Measurements from ENCODE around the gene C8B.

Gene C8B

DNA sequence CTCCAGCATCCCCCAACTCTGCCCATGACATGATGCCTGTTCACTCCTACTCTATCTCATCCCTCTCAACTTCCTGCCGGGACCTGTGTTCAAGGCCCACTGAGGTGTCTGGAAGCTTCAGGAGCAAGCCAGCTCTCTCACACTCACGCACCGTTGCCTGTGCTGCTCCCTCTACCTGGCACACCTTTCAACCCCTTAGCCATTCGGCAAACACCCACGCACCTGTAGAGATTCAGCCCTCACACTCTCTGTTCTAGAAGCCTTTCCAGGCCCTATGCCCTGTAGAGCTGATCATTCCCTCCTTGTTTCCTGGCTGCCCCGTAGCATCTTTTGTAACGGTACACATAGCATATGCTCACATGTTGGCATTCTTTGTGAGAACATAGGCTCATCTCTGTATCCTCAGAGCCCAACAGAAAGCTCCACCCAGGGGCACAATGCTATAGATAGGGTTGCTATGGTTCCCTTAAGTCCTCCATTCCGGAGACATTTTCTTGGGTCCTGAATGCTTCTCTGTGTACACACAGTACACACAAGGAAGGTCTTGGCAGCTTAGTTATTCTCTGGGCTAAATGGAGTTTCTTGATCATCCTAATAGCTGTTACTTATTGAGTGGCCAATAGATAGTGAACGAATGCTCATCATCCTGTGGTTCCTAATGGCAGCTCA lies 1.3 kb downstream of the C8B start:
- no peak for TF ChIP-seq GATA2 (IDR thresholded peaks at IDR 0.05; ENCODE audit: low read depth, low read length)
- TF ChIP-seq GATA3 (IDR thresholded peaks at IDR 0.05; ENCODE audit: low read depth, low read length): no peak

DNA sequence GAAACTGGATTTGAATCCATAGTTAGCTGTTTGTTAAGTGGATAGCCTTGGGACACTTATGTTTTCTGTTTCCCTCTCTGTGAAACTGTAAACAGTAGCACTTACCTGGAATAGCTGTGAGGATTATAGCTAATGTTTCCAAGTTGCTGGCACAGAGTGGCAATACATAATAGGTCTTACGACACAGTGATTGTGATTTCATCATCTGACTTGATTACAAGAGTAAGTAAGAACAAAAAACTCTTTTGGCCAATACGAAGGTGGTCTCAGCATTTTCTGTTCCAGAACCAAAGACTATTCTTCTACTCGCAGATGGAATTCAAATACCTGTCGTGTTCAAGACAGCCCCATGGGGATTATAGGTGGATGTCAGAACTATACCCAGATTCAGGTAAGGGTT lies 2.1 kb downstream of the C8B start:
- TF ChIP-seq GATA3 (IDR thresholded peaks at IDR 0.05; ENCODE audit: low read depth, low read length) (no peak), GATA2 (IDR thresholded peaks at IDR 0.05; ENCODE audit: low read depth, low read length) (no peak)

- TF ChIP-seq GATA3 (IDR thresholded peaks at IDR 0.05; ENCODE audit: low read depth, low read length) (no peak), GATA2 (IDR thresholded peaks at IDR 0.05; ENCODE audit: low read depth, low read length) (no peak)
Measured at GRCh38 chr1:56961426-56961825, 4.4 kb downstream of the C8B start.

- TF ChIP-seq GATA2 (IDR thresholded peaks at IDR 0.05; ENCODE audit: low read depth, low read length): peak; percentile 28; the same call in 1 of the 2 replicates
- TF ChIP-seq GATA3 (IDR thresholded peaks at IDR 0.05; ENCODE audit: low read depth, low read length): no peak
Measured at GRCh38 chr1:56958526-56958925, 7.3 kb downstream of the C8B start.

DNA sequence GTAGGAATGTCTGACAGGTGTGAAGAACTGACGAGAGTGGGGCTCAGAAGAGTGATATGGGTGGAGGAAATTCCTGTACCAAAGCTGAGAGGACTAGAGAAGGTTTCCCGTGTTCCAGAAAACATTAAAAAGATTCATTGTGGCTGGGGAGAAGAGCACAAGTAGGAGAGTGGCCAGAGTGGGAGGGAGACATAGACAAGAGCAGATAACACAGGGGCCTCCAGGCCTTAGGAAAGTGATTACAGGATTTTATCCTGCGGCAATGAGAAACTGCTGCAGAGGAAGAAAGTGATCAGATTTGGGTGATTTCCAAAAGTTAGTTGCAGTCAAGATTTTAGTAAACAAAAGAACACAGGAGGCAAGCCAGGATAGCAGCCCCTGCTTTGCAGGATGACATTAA lies 7.9 kb downstream of the C8B start:
- TF ChIP-seq GATA3 (IDR thresholded peaks at IDR 0.05; ENCODE audit: low read depth, low read length): no peak
- TF ChIP-seq GATA2 (IDR thresholded peaks at IDR 0.05; ENCODE audit: low read depth, low read length): peak; percentile 36; the same call in 1 of the 2 replicates

DNA sequence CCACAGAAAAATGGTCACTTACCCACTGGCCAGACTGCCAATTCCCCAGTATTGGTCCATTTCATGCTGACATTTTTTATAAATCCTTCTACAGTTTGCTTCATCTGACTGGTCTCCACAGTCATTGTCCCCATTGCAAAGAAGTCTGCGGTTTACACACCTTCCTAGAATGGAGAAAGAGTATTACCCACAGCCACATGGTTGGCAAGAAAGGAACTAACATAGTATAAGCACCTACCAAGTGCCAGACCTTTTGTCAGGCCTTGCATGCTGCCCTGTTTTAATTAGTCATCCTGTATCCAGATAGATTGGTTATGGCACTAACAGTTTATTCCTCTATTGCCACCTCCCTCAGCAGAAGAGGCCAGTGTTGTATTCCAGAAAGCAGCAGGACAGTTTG lies 11.2 kb downstream of the C8B start:
- no peak for TF ChIP-seq GATA3 (IDR thresholded peaks at IDR 0.05; ENCODE audit: low read depth, low read length)
- TF ChIP-seq GATA2 (IDR thresholded peaks at IDR 0.05; ENCODE audit: low read depth, low read length): no peak

DNA sequence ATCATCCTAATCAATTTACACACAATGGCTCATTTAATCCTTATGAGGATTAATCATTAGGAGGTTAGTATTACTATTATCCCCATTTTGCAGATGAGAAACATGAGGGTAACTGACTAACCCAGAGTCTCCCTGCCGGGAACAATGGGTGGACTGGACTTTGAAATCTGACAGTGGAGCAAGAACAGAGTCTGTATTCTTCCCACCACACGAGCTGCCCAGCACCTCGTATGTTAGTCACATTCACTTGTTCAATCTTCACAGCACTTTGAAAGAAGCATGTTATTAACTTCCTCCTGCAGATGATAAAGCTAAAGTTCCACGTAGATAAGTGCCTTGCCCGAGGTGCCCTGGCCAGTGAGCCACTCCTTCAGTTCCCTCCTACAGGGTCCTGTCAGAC lies 12.4 kb downstream of the C8B start:
- no peak for TF ChIP-seq GATA2 (IDR thresholded peaks at IDR 0.05; ENCODE audit: low read depth, low read length)
- TF ChIP-seq GATA3 (IDR thresholded peaks at IDR 0.05; ENCODE audit: low read depth, low read length): no peak

DNA sequence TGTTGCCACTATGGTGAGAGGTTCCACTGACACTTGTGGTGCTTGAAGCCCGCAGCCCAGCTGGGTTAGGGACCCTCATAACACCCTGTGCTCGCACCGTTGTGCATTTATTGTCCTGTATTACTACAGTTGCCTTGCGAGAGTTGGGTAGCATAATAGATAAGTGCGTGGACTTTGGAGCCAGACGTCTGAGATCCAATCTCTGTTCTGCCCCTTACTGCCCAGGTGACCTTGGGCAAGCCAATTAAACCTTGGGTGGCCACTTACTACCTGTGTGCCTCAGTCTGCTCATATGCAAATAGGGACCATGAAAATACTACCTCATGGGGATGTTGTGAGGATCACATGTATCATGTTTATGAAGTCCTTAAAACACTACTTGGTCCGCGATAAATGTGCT lies 13.3 kb downstream of the C8B start:
- TF ChIP-seq GATA2 (IDR thresholded peaks at IDR 0.05; ENCODE audit: low read depth, low read length): no peak
- no peak for TF ChIP-seq GATA3 (IDR thresholded peaks at IDR 0.05; ENCODE audit: low read depth, low read length)

- TF ChIP-seq GATA3 (IDR thresholded peaks at IDR 0.05; ENCODE audit: low read depth, low read length) (no peak), GATA2 (IDR thresholded peaks at IDR 0.05; ENCODE audit: low read depth, low read length) (no peak)
Measured at GRCh38 chr1:56948403-56949023, 17.3 kb downstream of the C8B start.

DNA sequence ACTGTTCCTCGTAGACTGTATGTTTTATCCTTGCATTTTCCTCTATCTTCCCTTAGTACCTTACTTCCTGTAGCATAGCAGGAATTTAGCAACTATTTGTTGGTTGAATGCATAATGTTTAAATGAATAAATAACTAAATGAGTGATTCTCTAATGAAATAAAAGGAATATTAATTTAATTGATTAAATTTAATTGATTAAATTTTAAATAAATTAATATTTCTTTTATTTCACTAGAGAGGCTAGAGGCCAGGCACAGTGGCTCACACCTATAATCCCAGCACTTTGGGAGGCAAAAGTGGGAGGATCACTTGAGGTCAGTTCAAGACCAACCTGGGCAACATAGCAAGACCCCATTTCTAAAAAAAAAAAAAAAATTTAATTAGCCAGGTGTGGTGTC lies 25.8 kb downstream of the C8B start:
- TF ChIP-seq GATA3 (IDR thresholded peaks at IDR 0.05; ENCODE audit: low read depth, low read length) (no peak), GATA2 (IDR thresholded peaks at IDR 0.05; ENCODE audit: low read depth, low read length) (no peak)

DNA sequence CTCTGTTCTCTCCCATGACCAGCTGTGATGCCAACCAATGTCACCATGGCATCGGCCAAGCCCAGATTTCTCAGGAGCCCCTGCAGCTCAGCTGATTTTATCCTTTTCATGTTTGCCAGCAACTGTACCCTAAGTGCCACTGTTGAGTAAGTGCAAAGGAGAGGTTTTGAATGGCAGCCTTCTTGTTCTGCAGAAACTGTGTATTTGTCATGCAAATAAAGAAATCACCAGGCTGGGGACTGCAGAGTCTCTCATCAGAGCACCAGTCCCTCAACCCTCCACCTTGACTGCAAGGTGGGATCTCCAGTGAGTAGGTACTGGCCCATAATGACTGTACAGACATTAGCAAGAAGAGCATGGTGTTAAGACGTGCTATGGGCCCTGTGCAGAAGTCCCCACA lies 26.6 kb downstream of the C8B start:
- TF ChIP-seq GATA2 (IDR thresholded peaks at IDR 0.05; ENCODE audit: low read depth, low read length) (no peak), GATA3 (IDR thresholded peaks at IDR 0.05; ENCODE audit: low read depth, low read length) (no peak)

GRCh38 chr1:56938646-56939045 lies 27.2 kb downstream of the C8B start:
- TF ChIP-seq GATA3 (IDR thresholded peaks at IDR 0.05; ENCODE audit: low read depth, low read length) (no peak), GATA2 (IDR thresholded peaks at IDR 0.05; ENCODE audit: low read depth, low read length) (no peak)

DNA sequence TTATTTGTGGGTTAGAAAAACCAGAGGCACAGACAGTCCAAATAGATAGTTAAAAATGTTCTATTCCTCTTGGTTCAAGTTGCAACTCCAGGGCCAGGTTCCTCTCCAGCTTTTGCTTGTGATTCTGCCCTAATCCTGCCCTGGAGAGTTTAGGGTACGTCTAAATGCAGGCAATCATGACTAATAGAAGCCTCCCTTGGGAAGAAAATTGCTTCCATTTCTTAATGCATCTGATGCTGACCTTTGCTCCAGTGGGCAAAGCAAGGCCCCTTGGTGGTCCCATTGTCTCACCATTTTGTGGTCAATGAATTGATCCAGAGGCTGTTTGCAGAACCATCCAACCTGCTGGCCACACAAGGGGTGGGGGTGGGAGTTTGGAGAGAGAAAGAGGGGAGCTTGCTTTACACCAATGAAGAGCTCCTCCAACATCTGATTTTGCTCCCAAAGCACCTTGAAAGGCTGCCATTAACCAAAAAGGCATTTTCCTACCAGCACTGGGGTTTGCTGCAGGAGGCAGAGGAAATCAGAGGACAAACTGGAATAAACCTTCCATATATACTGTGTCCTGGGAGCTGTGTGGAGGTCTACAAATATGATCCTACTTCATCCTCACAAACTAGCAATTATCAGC lies 31.3 kb downstream of the C8B start:
- TF ChIP-seq GATA2 (IDR thresholded peaks at IDR 0.05; ENCODE audit: low read depth, low read length) (no peak), GATA3 (IDR thresholded peaks at IDR 0.05; ENCODE audit: low read depth, low read length) (no peak)

- no peak for TF ChIP-seq GATA2 (IDR thresholded peaks at IDR 0.05; ENCODE audit: low read depth, low read length)
- TF ChIP-seq GATA3 (IDR thresholded peaks at IDR 0.05; ENCODE audit: low read depth, low read length): no peak
Measured at GRCh38 chr1:56933606-56934005, 32.2 kb downstream of the C8B start.

DNA sequence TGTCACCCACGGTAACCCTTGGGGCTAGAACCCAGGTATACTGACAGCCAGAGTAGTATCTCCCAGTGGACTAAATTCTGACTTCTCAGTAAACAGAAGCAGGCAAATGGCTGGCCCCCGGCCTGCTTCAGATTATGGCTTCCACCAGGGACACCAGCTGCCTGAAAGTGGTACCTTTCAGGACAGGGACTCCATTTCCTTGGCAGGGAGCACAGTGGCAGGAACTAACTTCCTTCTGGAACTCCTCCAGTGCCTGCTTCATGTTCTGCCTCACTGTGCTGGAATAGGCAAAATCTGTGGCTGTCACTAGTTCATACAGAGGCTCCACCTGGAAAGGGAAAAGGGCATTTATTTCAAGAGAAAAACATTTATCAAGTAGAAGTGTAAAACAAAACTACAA lies 32.7 kb downstream of the C8B start:
- no peak for TF ChIP-seq GATA2 (IDR thresholded peaks at IDR 0.05; ENCODE audit: low read depth, low read length)
- TF ChIP-seq GATA3 (IDR thresholded peaks at IDR 0.05; ENCODE audit: low read depth, low read length): no peak

Measured in SH-SY5Y (cell line).